GM18951 (cell line): ENCODE data around the gene RDH11.
A peak's percentile ranks its signal among the peaks of the same experiment; 100 is the strongest.
"Not testable (repeated sequence)": the region's sequence is repeated elsewhere in the genome, so short reads cannot be mapped to it uniquely, and the experiment has no call there.

Source experiments
- POLR2A ChIP-seq: IDR thresholded peaks from 4 replicates; pipeline ENCODE4 v1.6.1; 2011; ENCODE audit warnings: mild to moderate bottlenecking; ENCODE audit not compliant: insufficient read length, insufficient read depth; ENCODE audit errors: extremely low read depth
- in situ Hi-C: fragments of 300-500 bp; cut with MboI; formaldehyde crosslinking; loops from one replicate; pipeline ENCODE4 v1.12.0; 2022; ENCODE audit warnings: low sequenced_read_pairs, mixed read lengths, inconsistent platforms; ENCODE audit not compliant: unreplicated experiment

RDH11 gene

DNA sequence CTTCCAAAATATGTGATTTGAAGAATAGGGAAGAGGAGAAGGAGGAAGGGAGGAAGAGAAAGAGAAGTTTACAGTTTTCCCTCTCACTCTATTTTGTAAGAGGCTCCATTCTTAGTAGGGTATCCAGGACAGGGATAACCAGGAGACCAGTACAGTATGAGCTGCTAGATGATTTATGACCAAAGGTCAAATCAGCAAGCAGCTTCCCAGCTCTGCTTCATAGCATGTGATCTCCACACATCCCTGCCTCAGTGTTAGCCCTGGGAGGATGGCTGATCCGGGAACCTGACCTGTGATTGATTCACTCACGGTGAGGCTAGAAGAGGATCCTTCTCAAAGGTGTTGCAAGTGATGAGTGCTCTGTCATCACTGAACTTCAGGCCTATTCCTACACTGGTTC lies 22.7 kb upstream of the RDH11 start:
- TF ChIP-seq POLR2A: no peak
- in situ Hi-C loops: no loop called here

GRCh38 chr14:67717048-67717447 lies 21.5 kb upstream of the RDH11 start:
- in situ Hi-C loops: no loop called here
- TF ChIP-seq POLR2A: no peak

GRCh38 chr14:67710209-67710608 lies 14.6 kb upstream of the RDH11 start:
- TF ChIP-seq POLR2A: no peak
- in situ Hi-C loops: no loop called here

GRCh38 chr14:67709796-67710195 lies 14.2 kb upstream of the RDH11 start:
- in situ Hi-C loops: not testable (repeated sequence)

- in situ Hi-C loops: not testable (repeated sequence)
These were observed 13.8 kb upstream of the RDH11 start for GRCh38 chr14:67709346-67709745.

- TF ChIP-seq POLR2A: no peak
- in situ Hi-C loops: no loop called here
These were observed 9.6 kb upstream of the RDH11 start for GRCh38 chr14:67705211-67705610.

DNA sequence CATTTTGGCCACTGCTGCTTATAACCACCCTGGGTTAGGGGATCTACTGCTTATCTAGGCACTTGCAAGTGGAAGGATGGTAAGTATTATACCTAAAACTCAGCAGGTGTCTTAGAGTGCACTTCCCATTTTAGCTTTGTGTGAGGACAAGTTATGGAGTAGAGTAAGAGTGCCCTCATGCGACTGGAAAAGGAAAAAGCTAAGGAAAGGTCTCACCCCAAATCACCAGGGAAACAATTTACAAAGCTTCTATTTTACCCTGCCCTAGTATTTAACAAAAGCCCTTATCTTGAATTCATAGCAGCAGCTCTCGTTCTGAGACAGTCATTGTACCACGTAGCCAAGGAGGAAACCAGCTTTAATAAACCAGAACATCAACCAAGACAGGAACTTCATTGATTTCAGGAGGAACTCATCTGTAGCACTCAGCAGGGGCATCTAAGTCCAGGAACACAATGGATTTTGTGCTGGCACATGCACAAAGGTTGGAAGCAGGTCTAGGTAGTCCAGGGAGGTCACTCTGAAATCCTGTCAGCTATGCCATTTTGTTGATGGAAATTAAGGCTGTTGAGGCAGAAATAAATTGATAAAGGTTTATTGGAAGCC lies 9.0 kb upstream of the RDH11 start:
- no peak for TF ChIP-seq POLR2A
- in situ Hi-C loops: no loop called here

DNA sequence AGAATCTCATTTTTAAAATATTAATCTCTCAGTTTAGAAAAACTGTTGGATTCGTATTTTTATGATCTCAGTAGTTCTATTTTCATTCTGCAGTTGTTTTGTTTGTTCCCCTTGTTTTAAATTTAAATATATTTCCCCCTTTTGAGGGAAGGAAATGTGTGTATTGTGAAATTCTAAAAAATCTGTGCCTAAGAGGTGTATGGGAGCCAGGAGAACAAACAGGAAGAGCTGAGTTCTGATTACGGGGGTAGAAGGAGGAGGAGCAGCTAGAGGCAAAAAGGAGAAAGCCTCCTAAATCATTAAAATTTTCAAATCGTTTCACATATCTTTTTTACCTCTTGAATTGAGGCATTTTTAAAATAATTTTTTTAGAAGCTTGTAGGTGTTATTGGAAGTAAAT lies 8.4 kb upstream of the RDH11 start:
- TF ChIP-seq POLR2A: no peak
- in situ Hi-C loops: no loop called here

GRCh38 chr14:67701492-67701891 lies 5.9 kb upstream of the RDH11 start, which contains the start of gene RDH12:
RDH12 (plus strand) TSS chr14:67701886; CDS start chr14:67722643, 20,757 bp downstream.
- in situ Hi-C loops: not testable (repeated sequence)

DNA sequence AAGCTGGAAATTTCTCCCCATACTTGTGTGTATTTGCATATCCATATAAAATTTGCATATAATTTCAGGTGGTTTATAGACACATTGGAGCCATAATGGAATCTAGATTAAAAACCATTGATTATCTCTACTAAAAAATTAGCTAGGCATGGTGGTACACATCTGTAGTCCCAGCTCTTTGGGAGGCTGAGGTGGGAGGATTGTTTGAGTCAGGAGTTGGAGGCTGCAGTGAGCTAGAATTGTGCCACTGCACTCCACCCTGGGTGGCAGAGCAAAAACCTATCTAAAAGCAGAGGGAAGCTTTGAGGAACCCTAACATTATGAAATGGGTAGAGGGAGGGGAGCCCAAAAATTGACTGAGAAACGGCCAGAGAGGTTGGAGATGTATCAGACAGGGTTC lies 2.6 kb upstream of the RDH11 start:
- no peak for TF ChIP-seq POLR2A
- in situ Hi-C loops: no loop called here

GRCh38 chr14:67697006-67697405 lies 1.4 kb upstream of the RDH11 start:
- in situ Hi-C loops: no loop called here
- TF ChIP-seq POLR2A: no peak

- peak; percentile 67 for TF ChIP-seq POLR2A
- in situ Hi-C loops: no loop called here
These were observed 672 bp downstream of the RDH11 start for GRCh38 chr14:67694791-67695393.

- TF ChIP-seq POLR2A: no peak
- in situ Hi-C loops: no loop called here
These were observed 5.6 kb downstream of the RDH11 start for GRCh38 chr14:67690011-67690410.

- in situ Hi-C loops: no loop called here
- no peak for TF ChIP-seq POLR2A
These were observed 11.7 kb downstream of the RDH11 start for GRCh38 chr14:67683842-67684241.

- no peak for TF ChIP-seq POLR2A
- in situ Hi-C loops: no loop called here
These were observed 14.6 kb downstream of the RDH11 start for GRCh38 chr14:67680941-67681340.
